ENCODE data around the gene PLCL2.

GRCh38 chr3:17045705-17046104, 160.9 kb downstream of the PLCL2 start:
- TF ChIP-seq CTCF (IDR thresholded peaks at IDR 0.05) (no peak), POLR2A (IDR thresholded peaks at IDR 0.05) (no peak), POLR2AphosphoS5 (IDR thresholded peaks at IDR 0.05; ENCODE audit: insufficient read depth in 1 of 2, low read depth in 1 of 2) (no peak)

Data from vagina (tissue), 2 donors.